ENCODE data around the gene PCGF3.

GRCh38 chr4:770022-770421 lies 64.4 kb downstream of the PCGF3 start:
- TF ChIP-seq, protein P1, sequence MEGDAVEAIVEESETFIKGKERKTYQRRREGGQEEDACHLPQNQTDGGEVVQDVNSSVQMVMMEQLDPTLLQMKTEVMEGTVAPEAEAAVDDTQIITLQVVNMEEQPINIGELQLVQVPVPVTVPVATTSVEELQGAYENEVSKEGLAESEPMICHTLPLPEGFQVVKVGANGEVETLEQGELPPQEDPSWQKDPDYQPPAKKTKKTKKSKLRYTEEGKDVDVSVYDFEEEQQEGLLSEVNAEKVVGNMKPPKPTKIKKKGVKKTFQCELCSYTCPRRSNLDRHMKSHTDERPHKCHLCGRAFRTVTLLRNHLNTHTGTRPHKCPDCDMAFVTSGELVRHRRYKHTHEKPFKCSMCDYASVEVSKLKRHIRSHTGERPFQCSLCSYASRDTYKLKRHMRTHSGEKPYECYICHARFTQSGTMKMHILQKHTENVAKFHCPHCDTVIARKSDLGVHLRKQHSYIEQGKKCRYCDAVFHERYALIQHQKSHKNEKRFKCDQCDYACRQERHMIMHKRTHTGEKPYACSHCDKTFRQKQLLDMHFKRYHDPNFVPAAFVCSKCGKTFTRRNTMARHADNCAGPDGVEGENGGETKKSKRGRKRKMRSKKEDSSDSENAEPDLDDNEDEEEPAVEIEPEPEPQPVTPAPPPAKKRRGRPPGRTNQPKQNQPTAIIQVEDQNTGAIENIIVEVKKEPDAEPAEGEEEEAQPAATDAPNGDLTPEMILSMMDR (conservative IDR thresholded peaks at IDR 0.05) = no peak
- no peak for TF ChIP-seq ZFX (IDR thresholded peaks at IDR 0.05)
